GM19035 (cell line): ENCODE measurements around the gene ZNF121.
"Not testable (repeated sequence)": the region's sequence is repeated elsewhere in the genome, so short reads cannot be mapped to it uniquely, and the experiment has no call there.

ENCODE experiments used
- ATAC-seq: cut with Tn5 transposase; IDR thresholded peaks from one replicate; pipeline ENCODE4 v1.9.1; 2021; ENCODE audit not compliant: unreplicated experiment

ZNF121 gene

GRCh38 chr19:9584073-9584833, at the start of gene ZNF121:
Gene ZNF121 (minus strand): TSS chr19:9584504. CDS start chr19:9568097, 16,407 bp downstream.
- peak; percentile 81 for ATAC-seq

DNA sequence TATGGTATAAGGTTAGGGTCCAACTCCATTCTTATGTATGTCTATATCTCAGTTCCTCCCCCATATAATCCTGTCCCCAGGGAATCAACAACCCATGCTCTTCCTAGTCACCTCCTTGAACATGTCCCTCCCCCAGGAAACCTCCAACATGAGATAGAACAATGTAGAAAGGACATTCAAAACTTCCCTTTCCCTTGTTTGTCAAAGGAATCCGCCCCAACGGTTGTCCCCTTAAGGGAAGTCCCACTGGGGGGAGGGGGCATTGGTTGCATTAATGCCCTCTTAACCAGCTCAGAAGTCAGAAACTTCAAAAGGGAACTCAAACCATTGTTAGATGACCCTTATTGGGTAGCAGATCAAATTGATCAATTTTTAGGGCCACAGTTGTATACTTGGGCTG, 43.6 kb upstream of the ZNF121 start:
- ATAC-seq, result no peak

GRCh38 chr19:9622531-9622930, 38.2 kb upstream of the ZNF121 start:
- ATAC-seq, result no peak

GRCh38 chr19:9621156-9622037, 37.1 kb upstream of the ZNF121 start, which contains the start of gene ZNF561:
Gene ZNF561 (minus strand): TSS chr19:9621232. CDS start chr19:9619456, 1,776 bp downstream.
- ATAC-seq, result peak; percentile 86

- no peak for ATAC-seq
Observed at GRCh38 chr19:9620842-9621155, 36.5 kb upstream of the ZNF121 start.

DNA sequence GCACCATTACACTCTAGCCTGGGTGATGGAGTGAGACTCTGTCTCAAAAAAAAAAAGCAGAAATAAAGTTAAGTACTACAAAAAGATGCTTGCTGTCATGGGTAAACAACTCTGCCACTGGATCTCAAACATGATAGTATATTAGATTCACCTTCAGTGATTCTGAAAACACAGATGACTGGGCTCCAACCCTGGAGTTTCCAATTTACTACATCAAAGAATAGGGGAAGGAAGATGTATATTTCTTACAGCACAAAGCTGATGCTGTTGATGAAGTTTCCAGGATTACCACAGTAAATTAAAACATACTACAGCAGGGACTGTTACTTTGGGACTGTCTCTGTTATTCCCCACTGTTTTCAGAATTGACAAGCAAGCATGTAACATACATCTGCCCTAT, 31.5 kb upstream of the ZNF121 start:
- no peak for ATAC-seq

- ATAC-seq, result no peak
Observed at GRCh38 chr19:9610484-9611113, 26.3 kb upstream of the ZNF121 start.

- ATAC-seq, result no peak
Observed at GRCh38 chr19:9608912-9609311, 24.6 kb upstream of the ZNF121 start.

DNA sequence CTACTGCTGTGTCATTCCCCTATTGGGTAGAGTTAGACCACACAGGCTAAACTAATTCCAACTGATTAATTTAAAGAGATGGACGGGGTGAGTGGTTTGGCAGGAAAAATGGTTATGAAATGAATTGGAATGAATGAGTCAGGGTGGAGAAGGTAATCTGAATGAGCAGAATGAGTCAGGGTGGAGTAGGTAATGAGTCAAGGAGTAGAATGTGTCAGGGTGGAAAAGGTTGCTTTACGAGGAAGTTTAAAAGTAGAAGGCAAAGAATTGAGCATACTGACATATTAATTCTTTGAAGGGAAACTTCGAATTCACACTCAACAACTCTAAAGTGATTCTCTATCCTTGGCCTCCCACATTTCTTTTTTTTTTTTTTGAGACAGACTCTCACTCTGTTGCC, 12.7 kb upstream of the ZNF121 start:
- no peak for ATAC-seq

DNA sequence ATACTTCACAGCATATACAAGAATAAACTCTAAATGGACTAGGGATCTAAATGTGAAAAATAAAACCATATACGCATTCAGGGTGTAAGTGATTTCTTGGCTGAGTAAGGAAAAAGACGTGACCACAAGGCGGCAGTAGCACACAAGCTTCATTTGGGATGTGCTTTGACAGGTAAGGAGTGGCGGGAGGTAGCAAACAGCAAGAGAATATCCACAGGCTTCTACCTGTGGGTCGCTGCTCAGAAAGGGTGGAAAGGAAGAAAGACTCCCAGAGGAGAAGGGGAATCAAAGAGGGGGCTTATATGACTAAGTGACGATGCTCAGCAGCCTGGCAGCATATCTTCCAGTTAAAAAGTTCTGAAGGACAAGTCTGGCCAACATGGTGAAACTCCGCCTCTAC, 2.5 kb upstream of the ZNF121 start:
- no peak for ATAC-seq

- ATAC-seq, result not testable (repeated sequence)
Observed at GRCh38 chr19:9582081-9582725, 2.1 kb downstream of the ZNF121 start.

DNA sequence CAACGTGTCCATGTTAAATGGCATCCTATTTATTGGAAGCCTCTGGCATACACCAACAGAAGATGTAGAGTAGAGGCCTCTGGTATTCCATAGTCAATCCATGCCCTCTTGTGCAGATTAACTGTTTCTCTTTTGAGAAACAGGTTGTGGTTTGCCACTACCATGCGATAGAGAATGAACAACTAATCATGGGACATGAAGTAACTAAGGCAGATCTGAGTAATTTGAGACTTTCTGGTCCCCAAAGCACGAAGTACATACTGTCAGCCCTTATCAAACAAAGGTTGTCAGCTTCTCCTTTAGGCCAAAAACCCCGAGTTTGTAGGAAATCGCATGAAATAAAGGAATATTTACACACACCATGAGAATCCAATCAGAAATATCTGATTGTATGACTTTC, 3.6 kb downstream of the ZNF121 start:
- ATAC-seq, result no peak

DNA sequence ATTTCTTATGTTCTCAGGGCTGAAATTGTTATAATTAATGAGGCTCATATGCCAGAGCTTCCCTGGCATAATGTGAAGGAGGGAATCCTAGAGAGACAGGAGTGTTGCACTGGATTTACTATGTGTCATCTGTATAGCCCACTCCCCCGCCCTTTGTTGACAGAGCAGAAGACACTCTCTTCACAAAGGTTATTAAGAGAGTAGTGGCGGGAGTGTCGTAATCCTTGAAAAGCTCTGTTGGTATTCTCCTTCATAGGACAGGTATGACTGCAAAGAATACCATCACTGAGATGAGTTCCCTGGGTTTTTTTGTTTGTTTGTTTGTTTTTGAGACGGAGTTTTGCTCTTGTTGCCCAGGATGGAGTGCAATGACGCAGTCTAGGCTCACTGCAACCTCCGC, 14.0 kb downstream of the ZNF121 start:
- ATAC-seq, result no peak

DNA sequence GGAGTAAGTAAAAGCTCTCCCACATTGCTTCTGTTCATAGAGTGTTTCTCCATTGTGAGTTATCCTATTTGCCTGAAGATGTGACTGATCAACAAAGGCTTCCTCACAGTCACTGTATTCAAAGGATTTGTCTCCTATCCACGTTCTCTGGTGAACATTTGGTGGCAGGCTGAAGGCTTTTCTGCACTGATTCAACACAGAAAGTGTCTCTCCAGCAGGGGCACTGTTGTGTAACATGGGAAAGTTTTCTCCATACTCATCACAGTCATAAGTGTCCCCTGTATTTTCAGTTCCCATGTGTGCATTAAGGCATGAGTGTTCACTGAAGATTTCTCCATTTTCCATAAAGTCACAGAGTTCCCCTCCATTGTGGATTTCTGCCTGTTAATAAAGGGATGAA, 17.6 kb downstream of the ZNF121 start:
- ATAC-seq, result no peak

GRCh38 chr19:9565900-9566705, 18.2 kb downstream of the ZNF121 start:
- no peak for ATAC-seq

GRCh38 chr19:9552536-9553274, 31.6 kb downstream of the ZNF121 start:
- ATAC-seq, result no peak

DNA sequence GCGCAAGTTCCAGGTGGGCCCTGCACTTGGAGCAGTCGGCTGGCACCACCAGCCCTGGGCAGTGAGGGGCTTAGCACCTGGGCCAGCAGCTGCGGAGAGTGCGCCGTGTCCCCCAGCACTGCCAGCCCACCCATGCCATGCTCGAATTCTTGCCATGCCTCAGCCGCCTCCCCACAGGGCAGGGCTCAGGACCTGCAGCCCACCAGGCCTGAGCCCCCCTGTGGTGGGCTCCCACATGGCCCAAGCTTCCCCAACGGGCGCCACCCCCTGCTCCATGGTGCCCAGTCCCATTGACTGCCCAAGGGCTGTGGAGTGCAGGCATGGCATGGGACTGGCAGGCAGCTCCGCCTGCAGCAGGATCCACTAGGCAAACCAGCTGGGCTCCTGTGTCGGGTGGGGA, 36.4 kb downstream of the ZNF121 start:
- ATAC-seq, result no peak

DNA sequence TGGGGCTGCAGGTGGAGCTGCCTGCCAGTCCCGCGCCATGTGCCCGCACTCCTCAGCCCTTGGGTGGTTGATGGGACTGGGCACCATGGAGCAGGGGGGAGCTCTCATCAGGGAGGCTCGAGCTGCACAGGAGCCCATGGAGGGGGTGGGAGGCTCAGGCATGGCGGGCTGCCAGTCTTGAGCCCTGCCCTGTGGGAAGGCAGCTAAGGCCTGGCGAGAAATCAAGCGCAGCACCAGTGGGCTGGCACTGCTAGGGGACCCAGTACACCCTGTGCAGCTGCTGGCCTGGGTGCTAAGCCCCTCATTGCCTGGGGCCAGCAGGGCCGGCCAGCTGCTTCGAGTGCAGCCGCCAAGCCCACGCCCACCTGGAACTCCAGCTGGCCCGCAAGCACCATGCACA, 43.0 kb downstream of the ZNF121 start:
- ATAC-seq, result not testable (repeated sequence)

DNA sequence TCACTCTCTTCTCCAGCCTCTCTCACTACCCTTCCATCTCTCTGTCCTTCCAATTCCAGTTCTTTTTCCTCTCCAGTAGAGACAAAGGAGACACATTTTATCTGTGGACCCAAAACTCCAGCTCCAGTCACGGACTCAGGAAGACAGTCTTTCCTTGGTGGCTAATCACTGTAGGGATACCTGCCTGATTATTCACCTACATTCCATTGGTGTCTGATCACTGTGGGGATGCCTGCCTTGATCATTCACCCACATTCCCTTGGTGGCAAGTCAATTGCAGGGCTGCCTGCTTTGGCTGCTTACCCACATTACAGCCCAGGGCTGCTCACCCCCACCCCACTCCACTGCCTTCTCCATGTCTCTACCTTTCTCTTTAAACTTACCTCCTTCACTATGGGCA, 44.4 kb downstream of the ZNF121 start:
- not testable (repeated sequence) for ATAC-seq

DNA sequence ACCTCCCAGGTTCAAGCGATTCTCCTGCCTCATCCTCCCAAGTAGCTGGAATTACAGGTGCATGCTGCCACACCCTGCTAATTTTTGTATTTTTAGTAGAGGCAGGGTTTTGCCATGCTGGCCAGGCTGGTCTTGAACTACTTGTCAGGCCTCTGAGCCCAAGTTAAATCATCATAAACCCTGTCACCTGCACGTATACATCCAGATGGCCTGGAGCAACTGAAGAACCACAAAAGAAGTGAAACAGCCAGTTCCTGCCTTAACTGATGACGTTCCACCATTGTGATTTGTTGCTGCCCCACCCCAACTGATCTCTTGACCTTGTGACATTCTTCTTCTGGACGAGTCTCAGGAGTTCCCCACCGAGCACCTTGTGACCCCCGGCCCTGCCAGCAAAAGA, 45.1 kb downstream of the ZNF121 start:
- not testable (repeated sequence) for ATAC-seq
